ENCODE data around the gene FOXO4.

Gene FOXO4

GRCh38 chrX:71117358-71117757, 21.7 kb downstream of the FOXO4 start:
- ATAC-seq (ENCODE audit: low read depth) (no peak), DNase-seq (ENCODE audit: low spot score) (no peak)
- Histone ChIP-seq H3K4me1 (ENCODE audit: insufficient read depth, poor library complexity, severe bottlenecking) (no peaks in the 10 kb centered on the region), H3K27me3 (ENCODE audit: insufficient read depth, poor library complexity, severe bottlenecking) (no peaks in the 10 kb centered on the region), H3K4me3 (ENCODE audit: severe bottlenecking) (no peak overlapping the region), H3K36me3 (ENCODE audit: low read depth) (0 out of 2 replicates have a peak, but pooled peaks cover 5% of the 10 kb centered on the region), H3K27ac (ENCODE audit: poor library complexity, severe bottlenecking) (no peak overlapping the region), H3K9me3 (ENCODE audit: severe bottlenecking) (no peaks in the 10 kb centered on the region)
- TF ChIP-seq, protein P1, sequence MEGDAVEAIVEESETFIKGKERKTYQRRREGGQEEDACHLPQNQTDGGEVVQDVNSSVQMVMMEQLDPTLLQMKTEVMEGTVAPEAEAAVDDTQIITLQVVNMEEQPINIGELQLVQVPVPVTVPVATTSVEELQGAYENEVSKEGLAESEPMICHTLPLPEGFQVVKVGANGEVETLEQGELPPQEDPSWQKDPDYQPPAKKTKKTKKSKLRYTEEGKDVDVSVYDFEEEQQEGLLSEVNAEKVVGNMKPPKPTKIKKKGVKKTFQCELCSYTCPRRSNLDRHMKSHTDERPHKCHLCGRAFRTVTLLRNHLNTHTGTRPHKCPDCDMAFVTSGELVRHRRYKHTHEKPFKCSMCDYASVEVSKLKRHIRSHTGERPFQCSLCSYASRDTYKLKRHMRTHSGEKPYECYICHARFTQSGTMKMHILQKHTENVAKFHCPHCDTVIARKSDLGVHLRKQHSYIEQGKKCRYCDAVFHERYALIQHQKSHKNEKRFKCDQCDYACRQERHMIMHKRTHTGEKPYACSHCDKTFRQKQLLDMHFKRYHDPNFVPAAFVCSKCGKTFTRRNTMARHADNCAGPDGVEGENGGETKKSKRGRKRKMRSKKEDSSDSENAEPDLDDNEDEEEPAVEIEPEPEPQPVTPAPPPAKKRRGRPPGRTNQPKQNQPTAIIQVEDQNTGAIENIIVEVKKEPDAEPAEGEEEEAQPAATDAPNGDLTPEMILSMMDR (IDR thresholded peaks at IDR 0.05; ENCODE audit: poor library complexity, severe bottlenecking), result no peak

- TF ChIP-seq, protein P1 (IDR thresholded peaks at IDR 0.05; ENCODE audit: poor library complexity, severe bottlenecking), result no peak
- peak within 1 kb of the TSS; percentile 62 for H3K4me3 ChIP-seq (ENCODE audit: severe bottlenecking)
- no peaks in the 10 kb centered on the region for H3K27me3 ChIP-seq (ENCODE audit: insufficient read depth, poor library complexity, severe bottlenecking)
- ATAC-seq (ENCODE audit: low read depth) (peak; percentile 90), DNase-seq (ENCODE audit: low spot score) (peak; percentile 63)
- H3K4me1 ChIP-seq (ENCODE audit: insufficient read depth, poor library complexity, severe bottlenecking), result no peaks in the 10 kb centered on the region
- H3K27ac ChIP-seq (ENCODE audit: poor library complexity, severe bottlenecking), result no peak within 1 kb of the TSS
- no peaks in the 10 kb centered on the region for H3K9me3 ChIP-seq (ENCODE audit: severe bottlenecking)
- H3K36me3 ChIP-seq (ENCODE audit: low read depth), result 0 out of 2 replicates have a peak, but pooled peaks cover 5% of the 10 kb centered on the region
These were observed 22.7 kb downstream of the FOXO4 start, which contains the start of gene MED12 for GRCh38 chrX:71118032-71118984. Gene MED12, plus strand, starts transcription at chrX:71118596. Its CDS starts 159 bp downstream, at chrX:71118755.

DNA sequence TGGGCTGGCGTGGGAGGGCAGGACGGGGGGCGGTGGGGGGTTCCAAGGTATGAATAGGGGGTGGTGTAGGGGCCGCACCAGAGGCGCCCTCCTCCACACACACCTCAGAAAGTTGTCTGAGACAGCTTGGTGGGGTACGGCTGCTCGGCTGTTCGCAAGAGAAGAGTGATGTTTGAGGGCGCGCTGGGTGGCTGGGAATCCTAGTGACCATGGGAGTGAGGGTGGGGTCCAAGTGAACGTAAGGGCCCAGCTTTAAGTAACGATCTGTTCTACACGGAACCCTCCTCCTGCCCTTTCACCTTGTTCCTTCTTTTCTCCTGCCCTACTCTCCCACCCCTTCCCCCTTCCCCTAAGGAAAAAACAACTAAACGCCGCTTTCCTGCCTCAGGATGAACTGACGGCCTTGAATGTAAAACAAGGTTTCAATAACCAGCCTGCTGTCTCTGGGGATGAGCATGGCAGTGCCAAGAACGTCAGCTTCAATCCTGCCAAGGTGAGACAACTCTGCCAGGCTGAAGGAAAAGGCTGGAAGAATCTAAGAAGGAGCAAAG, 23.4 kb downstream of the FOXO4 start:
- TF ChIP-seq, protein P1 (IDR thresholded peaks at IDR 0.05; ENCODE audit: poor library complexity, severe bottlenecking), result no peak
- H3K27ac ChIP-seq (ENCODE audit: poor library complexity, severe bottlenecking), result no peak overlapping the region
- DNase-seq (ENCODE audit: low spot score) (no peak), ATAC-seq (ENCODE audit: low read depth) (peak; percentile 43; the same call in 2 of the 3 replicates)
- no peaks in the 10 kb centered on the region for H3K4me1 ChIP-seq (ENCODE audit: insufficient read depth, poor library complexity, severe bottlenecking)
- no peaks in the 10 kb centered on the region for H3K9me3 ChIP-seq (ENCODE audit: severe bottlenecking)
- peaks cover 5% of the 10 kb centered on the region; the same call in 1 of the 2 replicates for H3K36me3 ChIP-seq (ENCODE audit: low read depth)
- H3K27me3 ChIP-seq (ENCODE audit: insufficient read depth, poor library complexity, severe bottlenecking), result no peaks in the 10 kb centered on the region
- H3K4me3 ChIP-seq (ENCODE audit: severe bottlenecking), result peak overlapping the region; percentile 62

GRCh38 chrX:71128166-71128833, 32.6 kb downstream of the FOXO4 start:
- H3K4me1 ChIP-seq (ENCODE audit: insufficient read depth, poor library complexity, severe bottlenecking), result no peaks in the 10 kb centered on the region
- DNase-seq (ENCODE audit: low spot score), result no peak
- TF ChIP-seq, protein P1 (IDR thresholded peaks at IDR 0.05; ENCODE audit: poor library complexity, severe bottlenecking), result no peak
- no peak for ATAC-seq (ENCODE audit: low read depth)
- H3K27ac ChIP-seq (ENCODE audit: poor library complexity, severe bottlenecking), result no peak overlapping the region
- no peaks in the 10 kb centered on the region for H3K9me3 ChIP-seq (ENCODE audit: severe bottlenecking)
- no peaks in the 10 kb centered on the region for H3K27me3 ChIP-seq (ENCODE audit: insufficient read depth, poor library complexity, severe bottlenecking)
- no peak overlapping the region for H3K4me3 ChIP-seq (ENCODE audit: severe bottlenecking)
- peaks cover 19% of the 10 kb centered on the region for H3K36me3 ChIP-seq (ENCODE audit: low read depth)
